ENCODE results near the gene DCC.

Gene DCC

GRCh38 chr18:52948868-52949444 lies 609.0 kb downstream of the DCC start:
- TF ChIP-seq CTCF (conservative IDR thresholded peaks at IDR 0.05), result no peak
- H3K27ac ChIP-seq, result no peak overlapping the region

- no peak overlapping the region for H3K27ac ChIP-seq
- TF ChIP-seq CTCF (conservative IDR thresholded peaks at IDR 0.05), result no peak
Observed at GRCh38 chr18:52950155-52950554, 610.2 kb downstream of the DCC start.

GRCh38 chr18:52953387-52953786 lies 613.4 kb downstream of the DCC start:
- H3K27ac ChIP-seq, result no peak overlapping the region
- TF ChIP-seq CTCF (conservative IDR thresholded peaks at IDR 0.05), result no peak

GRCh38 chr18:52963481-52963880 lies 623.5 kb downstream of the DCC start:
- H3K27ac ChIP-seq, result no peak overlapping the region
- TF ChIP-seq CTCF (conservative IDR thresholded peaks at IDR 0.05), result no peak

- H3K27ac ChIP-seq, result no peak overlapping the region
- TF ChIP-seq CTCF (conservative IDR thresholded peaks at IDR 0.05), result no peak
Observed at GRCh38 chr18:52970686-52971085, 630.7 kb downstream of the DCC start.

GRCh38 chr18:52971097-52971496 lies 631.1 kb downstream of the DCC start:
- no peak overlapping the region for H3K27ac ChIP-seq
- TF ChIP-seq CTCF (conservative IDR thresholded peaks at IDR 0.05), result no peak

GRCh38 chr18:52979892-52980291 lies 639.9 kb downstream of the DCC start:
- no peak for TF ChIP-seq CTCF (conservative IDR thresholded peaks at IDR 0.05)
- H3K27ac ChIP-seq, result no peak overlapping the region
